HepG2 (cell line): ENCODE data around the gene NRDC. TPM values are rescaled to one million over a fixed set of nuclear protein-coding genes. Genes with fewer than 3 reads are reported as not detected.

Experiments used
- ATAC-seq: fragments of 200-7000 bp; cut with Tn5 transposase; 3 replicates; pipeline ENCODE4 v1.9.1; 2020; ENCODE audit warnings: mild to moderate bottlenecking, moderate library complexity
- BruUV-seq: library from RNA; stranded (reverse); fragments of 400-500 nt; replicated peaks from 2 replicates; lab custom pipeline; 2021; lab: Mats Ljungman, UMichigan
- CTCF ChIA-PET: fragments of 300-600 bp; formaldehyde crosslinking; extraction: SDS; loops from one replicate; lab custom pipeline; 2021; ENCODE audit warnings: low total read pairs, inconsistent platforms, low intra/inter-chr PET ratio; lab: Yijun Ruan, JAX
- POLR2A ChIA-PET: fragments of 350-600 bp; sonication (Branson Sonifier 250); formaldehyde crosslinking; loops from one replicate; lab custom pipeline; 2020; ENCODE audit warnings: antibody characterized with exemption, inconsistent platforms; lab: Yijun Ruan, JAX
- DNase-seq: peaks from one replicate; pipeline ENCODE4 v3.0.0-alpha.2; 2015; ENCODE audit warnings: low spot score
- FAIRE-seq: peaks from 3 replicates; lab custom pipeline; 2011; peaks lifted over from hg19 to GRCh38; lab: Jason Lieb, UNC
- H2AFZ ChIP-seq: one replicate; pipeline ENCODE4 v1.6.1; 2011; ENCODE audit warnings: low read length, inconsistent platforms
- H3K27ac ChIP-seq: fragments of 300-600 bp; 3 replicates; pipeline ENCODE4 v1.8.0; 2011; ENCODE audit warnings: mixed run types, mild to moderate bottlenecking, mixed read lengths, low read length, inconsistent platforms; ENCODE audit not compliant: insufficient read depth; ENCODE audit errors: extremely low read length
- H3K27me3 ChIP-seq, 2 experiments: fragments of 200-600 bp in 1 of 2; 2 replicates in 1 of 2; 3 replicates in 1 of 2; pipeline versions ENCODE4 v1.6.0 to v1.8.0; 2011; ENCODE audit warnings: low read length in 2 of 2, mild to moderate bottlenecking in 2 of 2, moderate library complexity in 2 of 2, inconsistent platforms in 1 of 2; ENCODE audit not compliant: insufficient read depth in 2 of 2, control insufficient read depth in 1 of 2
- H3K36me3 ChIP-seq, 2 experiments: fragments of 200-600 bp in 1 of 2; replicated peaks in 1 of 2; 2 replicates in 1 of 2; 3 replicates in 1 of 2; pipeline versions ENCODE4 v1.5.1 to v1.8.0; 2011; ENCODE audit warnings: low read length in 2 of 2, inconsistent platforms in 1 of 2; ENCODE audit not compliant: insufficient read depth in 2 of 2, control insufficient read depth in 1 of 2
- H3K4me1 ChIP-seq: 2 replicates; pipeline ENCODE4 v1.5.1; 2012; ENCODE audit warnings: low read length, inconsistent platforms; ENCODE audit not compliant: insufficient read depth
- H3K4me2 ChIP-seq: 2 replicates; pipeline ENCODE4 v1.6.0; 2011; ENCODE audit warnings: low read depth, low read length, inconsistent platforms
- H3K4me3 ChIP-seq, 3 experiments: fragments of 200-600 bp in 1 of 3; sonication (generic), shearing (Covaris generic) in 1 of 3; replicated peaks in 1 of 3; 2 replicates each; pipeline ENCODE4 v1.5.1; 2011 to 2016; ENCODE audit warnings: low read length in 3 of 3, inconsistent platforms in 2 of 3, low read depth in 2 of 3, mild to moderate bottlenecking in 2 of 3, control low read depth in 1 of 3, mixed read lengths in 1 of 3; ENCODE audit not compliant: insufficient read depth in 1 of 3
- H3K79me2 ChIP-seq: one replicate; pipeline ENCODE4 v1.6.1; 2011; ENCODE audit warnings: low read length, inconsistent platforms; ENCODE audit not compliant: insufficient read depth
- H3K9ac ChIP-seq: 2 replicates; pipeline ENCODE4 v1.6.0; 2011; ENCODE audit warnings: mild to moderate bottlenecking, low read depth, low read length, inconsistent platforms; ENCODE audit not compliant: insufficient read depth
- H3K9me3 ChIP-seq: 2 replicates; pipeline ENCODE4 v1.5.1; 2012; ENCODE audit warnings: mild to moderate bottlenecking, low read length
- H4K20me1 ChIP-seq: 2 replicates; pipeline ENCODE4 v1.6.0; 2011; ENCODE audit warnings: inconsistent platforms, mild to moderate bottlenecking, low read length, moderate library complexity; ENCODE audit not compliant: insufficient read depth
- AGO2 ChIP-seq: fragments of 200-400 bp; formaldehyde crosslinking; optimal IDR thresholded peaks from 2 replicates; pipeline ENCODE3; 2017; ENCODE audit warnings: mild to moderate bottlenecking, low read depth, low read length, moderate library complexity
- EZH2 ChIP-seq: conservative IDR thresholded peaks from 2 replicates; pipeline ENCODE4 v1.6.1; 2012; ENCODE audit warnings: mild to moderate bottlenecking, low read depth, low read length, moderate library complexity
- FLYWCH1 ChIP-seq: sonication (generic); formaldehyde crosslinking; IDR thresholded peaks from 2 replicates; pipeline ENCODE4 v1.8.1; 2023; ENCODE audit warnings: mild to moderate bottlenecking, missing genetic modification reagents
- TAF1 ChIP-seq: sonication (generic); formaldehyde crosslinking; IDR thresholded peaks from 2 replicates; pipeline ENCODE4 v1.4.0; 2020; ENCODE audit warnings: missing genetic modification reagents
- ZNF101 ChIP-seq: sonication (generic); formaldehyde crosslinking; IDR thresholded peaks from 2 replicates; pipeline ENCODE4 v1.4.0; 2020; ENCODE audit warnings: mild to moderate bottlenecking, low read depth, missing genetic modification reagents, borderline replicate concordance
- ZNF18 ChIP-seq: sonication (generic); formaldehyde crosslinking; IDR thresholded peaks from 2 replicates; pipeline ENCODE4 v1.8.0; 2022; ENCODE audit warnings: mild to moderate bottlenecking, missing genetic modification reagents; ENCODE audit not compliant: insufficient replicate concordance
- ZNF362 ChIP-seq: sonication (generic); formaldehyde crosslinking; IDR thresholded peaks from 2 replicates; pipeline ENCODE4 v1.4.0; 2020; ENCODE audit warnings: missing genetic modification reagents, mild to moderate bottlenecking, borderline replicate concordance
- WGBS: methylation state at CpG from one replicate; pipeline ENCODE4 v1.1.6; 2017; ENCODE audit warnings: low lambda C conversion rate; 5-methylcytosine and 5-hydroxymethylcytosine counted together
- in situ Hi-C: cut with HindIII; loops from 2 replicates; pipeline ENCODE4 v1.10.0; 2017; ENCODE audit warnings: low pct_unique_long_range_greater_than_20kb; ENCODE audit not compliant: extremely low pct_ligation_motif_present
- intact Hi-C: fragments of 100-400 bp; cut with micrococcal nuclease; formaldehyde crosslinking; loops from one replicate; pipeline ENCODE4 v1.10.0; 2022; ENCODE audit not compliant: unreplicated experiment
- polyA plus RNA-seq, 8 experiments: library from polyadenylated mRNA; depleted of rRNA in 3 of 8; stranded (reverse) in 7 of 8; unstranded in 1 of 8; fragments of >200 nt; fragmentation: Illumina TruSeq in 4 of 8; extraction: Trizol in 4 of 8; gene quantifications; 2 replicates each; pipeline versions ENCODE4 v1.2.1 to v1.2.3, GENCODE V29; 2011 to 2016; ENCODE audit warnings: low read depth in 4 of 8, missing spikeins in 1 of 8, mixed read lengths in 1 of 8; ENCODE audit not compliant: insufficient read depth in 1 of 8
- total RNA-seq, 5 experiments: library from RNA; depleted of rRNA; stranded (reverse); fragments of >200 nt; fragmentation: Illumina TruSeq; extraction: Trizol; gene quantifications; 2 replicates each; pipeline ENCODE4 v1.2.3, GENCODE V29; 2016; ENCODE audit warnings: low read depth in 1 of 5

Gene NRDC
- total and polyA plus RNA-seq, 2 of the 13 experiments (the other 11 are each of a cell fraction or from before 2014, with no cell fraction given) = 57.6 to 64.9 TPM

GRCh38 chr1:51839094-51839493 is 39.4 kb downstream of the NRDC start:
- peaks cover 3 to 47% of the 10 kb centered on the region in 2 experiments; a peak in 2 of 5 replicates for H3K36me3 ChIP-seq
- intact Hi-C loops (no loop called here), in situ Hi-C loops (no loop called here)
- DNase-seq (no peak), ATAC-seq (no peak), FAIRE-seq (no peak)
- no peak for TF ChIP-seq ZNF101 (CRISPR knock-in tag)
- no peak for TF ChIP-seq ZNF362 (CRISPR knock-in tag)
- no peak for TF ChIP-seq ZNF18 (CRISPR knock-in tag)
- no peak for TF ChIP-seq FLYWCH1 (CRISPR knock-in tag)
- TF ChIP-seq AGO2 = no peak
- TF ChIP-seq EZH2 = no peak
- no peak for TF ChIP-seq TAF1 (CRISPR knock-in tag)
- no TSS peak for BruUV-seq
- H3K9me3 ChIP-seq = no peaks in the 10 kb centered on the region
- POLR2A ChIA-PET = no interaction called here
- no peak overlapping the region for H3K4me3 ChIP-seq
- WGBS = 100% methylated on average over 1 of the region's 1 CpG
- CTCF ChIA-PET = no interaction called here
- no peak overlapping the region for H3K27ac ChIP-seq
- peaks cover 12% of the 10 kb centered on the region for H3K4me1 ChIP-seq
- no peaks in the 10 kb centered on the region for H3K27me3 ChIP-seq
- H4K20me1 ChIP-seq = no peaks in the 10 kb centered on the region
- H3K9ac ChIP-seq = no peak overlapping the region
- no peak overlapping the region for H2AFZ ChIP-seq
- H3K4me2 ChIP-seq = no peak overlapping the region
- H3K79me2 ChIP-seq = no peaks in the 10 kb centered on the region
